Renal pelvis (tissue), 4 donors: ENCODE measurements around the gene CEPT1. TPM values are rescaled to one million over a fixed set of nuclear protein-coding genes. Genes with fewer than 3 reads are reported as not detected.

Experiments
- DNase-seq: peaks from one replicate; pipeline ENCODE4 v3.0.0-alpha.2; 2013
- polyA plus RNA-seq, 3 donors: library from polyadenylated mRNA; unstranded; fragments of 120-200 nt; gene quantifications; one replicate each; pipeline ENCODE4 v1.2.1, GENCODE V29; 2013; ENCODE audit not compliant: insufficient read length in 3 of 3

CEPT1 gene
- polyA plus RNA-seq, 3 donors: 38.0 to 56.0 (median 49.2) TPM

- DNase-seq: no peak
Measured at GRCh38 chr1:111141245-111142220, 1.5 kb downstream of the CEPT1 start.

GRCh38 chr1:111142356-111142975, 2.4 kb downstream of the CEPT1 start:
- DNase-seq: no peak

GRCh38 chr1:111145542-111145941, 5.5 kb downstream of the CEPT1 start:
- DNase-seq: no peak

GRCh38 chr1:111145963-111146768, 6.1 kb downstream of the CEPT1 start:
- DNase-seq: no peak

GRCh38 chr1:111147948-111148347, 7.9 kb downstream of the CEPT1 start:
- no peak for DNase-seq

GRCh38 chr1:111148376-111148881, 8.4 kb downstream of the CEPT1 start:
- no peak for DNase-seq

- no peak for DNase-seq
Measured at GRCh38 chr1:111151838-111152237, 11.8 kb downstream of the CEPT1 start.

GRCh38 chr1:111154021-111154999, 14.3 kb downstream of the CEPT1 start:
- DNase-seq: no peak

GRCh38 chr1:111157431-111157830, 17.4 kb downstream of the CEPT1 start:
- no peak for DNase-seq

GRCh38 chr1:111161843-111162487, 21.9 kb downstream of the CEPT1 start:
- DNase-seq: no peak

- DNase-seq: no peak
Measured at GRCh38 chr1:111162488-111162880, 22.5 kb downstream of the CEPT1 start.

- DNase-seq: no peak
Measured at GRCh38 chr1:111163363-111163762, 23.3 kb downstream of the CEPT1 start.

- DNase-seq: no peak
Measured at GRCh38 chr1:111164151-111164550, 24.1 kb downstream of the CEPT1 start.

GRCh38 chr1:111172463-111172862, 32.4 kb downstream of the CEPT1 start:
- DNase-seq: no peak

GRCh38 chr1:111174070-111174469, 34.0 kb downstream of the CEPT1 start:
- no peak for DNase-seq

- DNase-seq: no peak
Measured at GRCh38 chr1:111175349-111175748, 35.3 kb downstream of the CEPT1 start.

GRCh38 chr1:111176678-111177077, 36.7 kb downstream of the CEPT1 start:
- DNase-seq: no peak

- DNase-seq: no peak
Measured at GRCh38 chr1:111179968-111180533, 40.0 kb downstream of the CEPT1 start.

GRCh38 chr1:111182052-111182451, 42.0 kb downstream of the CEPT1 start:
- no peak for DNase-seq
